SKM-1 (cell line): ENCODE results near the gene ALPI.
"Not testable (repeated sequence)": the region's sequence is repeated elsewhere in the genome, so short reads cannot be mapped to it uniquely, and the experiment has no call there.

Source experiments
- DNase-seq: peaks from one replicate; lab custom pipeline; 2025; ENCODE audit not compliant: unreplicated experiment; lab: John Stamatoyannopoulos, UW

The ALPI gene

DNA sequence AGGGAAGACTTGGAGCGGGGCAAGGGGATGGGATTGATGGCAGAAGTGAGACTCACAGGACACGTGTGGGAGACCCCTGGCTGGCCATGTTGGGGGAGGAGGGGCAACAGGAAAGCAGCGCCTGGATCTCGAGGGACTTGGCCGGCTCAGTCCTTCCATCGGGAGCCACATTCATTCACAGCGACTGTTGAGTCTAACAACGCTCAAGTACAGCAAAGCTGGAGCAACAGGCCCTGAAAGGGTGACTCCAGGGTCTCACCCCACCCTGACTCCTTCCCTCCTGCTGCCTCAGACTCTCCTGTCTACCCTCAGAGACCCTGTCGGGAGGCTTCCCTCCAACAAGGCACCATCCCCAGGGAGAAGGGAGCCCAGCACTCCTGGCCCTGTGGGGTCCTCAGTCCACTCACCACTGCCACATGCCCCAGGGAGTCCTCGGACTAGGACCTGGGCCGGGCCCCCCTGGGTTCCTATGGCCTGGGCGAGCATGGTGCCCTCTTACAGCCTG, 14.8 kb upstream of the ALPI start:
- DNase-seq, result no peak

DNA sequence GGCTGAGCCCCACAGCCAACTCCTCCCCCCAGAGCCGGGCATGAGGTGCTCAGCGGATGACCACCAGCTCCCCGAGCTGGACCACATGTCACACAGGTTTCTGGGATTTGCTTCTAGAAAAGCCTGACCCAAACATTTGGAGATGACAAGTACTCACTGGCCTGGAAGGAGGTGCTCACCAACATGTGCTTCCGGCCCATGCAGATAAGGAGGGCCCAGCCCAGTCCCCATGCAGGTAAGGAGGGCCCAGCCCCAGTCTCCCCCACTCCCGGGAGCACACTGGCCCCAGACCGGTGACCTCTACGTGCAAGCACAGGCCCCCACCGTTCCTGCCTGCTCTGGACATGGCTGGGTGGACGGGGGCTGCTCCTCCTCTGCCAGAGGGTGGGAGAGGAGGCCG, 14.0 kb upstream of the ALPI start:
- not testable (repeated sequence) for DNase-seq

DNA sequence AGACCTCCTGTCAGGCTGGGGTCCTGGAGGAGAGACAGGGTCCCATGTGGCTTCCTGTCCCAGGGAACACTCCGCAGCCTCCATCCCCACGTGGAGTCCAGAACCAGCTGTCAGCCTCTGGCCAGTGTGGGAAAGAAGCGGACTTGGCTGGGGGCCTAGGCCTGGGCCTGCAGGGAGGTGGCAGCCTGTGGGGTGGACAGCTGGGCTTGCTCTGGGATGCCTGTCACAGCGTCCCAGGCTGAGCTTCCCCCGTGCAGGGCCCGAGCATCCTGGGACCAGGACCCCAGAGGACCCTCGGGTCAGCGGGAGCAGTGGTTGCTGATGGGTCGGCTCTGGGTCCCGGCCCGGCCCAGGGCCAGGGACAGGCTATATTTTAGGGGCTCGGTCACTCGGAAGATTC, 13.5 kb upstream of the ALPI start:
- not testable (repeated sequence) for DNase-seq

DNA sequence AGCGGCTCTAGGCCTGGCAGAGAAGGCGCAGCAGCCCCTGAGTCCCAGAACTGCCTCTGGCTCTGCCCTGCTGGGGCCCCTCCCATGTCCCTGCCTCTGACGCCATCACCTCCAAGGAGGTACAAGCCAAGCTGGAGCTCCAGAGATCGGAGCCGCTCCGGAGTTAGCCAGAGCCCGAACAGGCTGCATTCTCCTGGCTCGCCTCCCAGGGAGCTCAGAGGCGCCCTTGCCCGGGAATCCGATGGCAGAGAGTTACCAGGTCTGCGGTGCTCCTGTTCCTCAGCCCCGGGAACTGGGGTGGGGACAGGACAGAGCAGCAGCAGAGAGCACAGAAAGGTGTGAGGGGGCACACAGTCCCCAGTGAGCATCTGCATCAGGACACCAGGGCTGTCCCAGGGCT, 12.9 kb upstream of the ALPI start:
- not testable (repeated sequence) for DNase-seq

DNA sequence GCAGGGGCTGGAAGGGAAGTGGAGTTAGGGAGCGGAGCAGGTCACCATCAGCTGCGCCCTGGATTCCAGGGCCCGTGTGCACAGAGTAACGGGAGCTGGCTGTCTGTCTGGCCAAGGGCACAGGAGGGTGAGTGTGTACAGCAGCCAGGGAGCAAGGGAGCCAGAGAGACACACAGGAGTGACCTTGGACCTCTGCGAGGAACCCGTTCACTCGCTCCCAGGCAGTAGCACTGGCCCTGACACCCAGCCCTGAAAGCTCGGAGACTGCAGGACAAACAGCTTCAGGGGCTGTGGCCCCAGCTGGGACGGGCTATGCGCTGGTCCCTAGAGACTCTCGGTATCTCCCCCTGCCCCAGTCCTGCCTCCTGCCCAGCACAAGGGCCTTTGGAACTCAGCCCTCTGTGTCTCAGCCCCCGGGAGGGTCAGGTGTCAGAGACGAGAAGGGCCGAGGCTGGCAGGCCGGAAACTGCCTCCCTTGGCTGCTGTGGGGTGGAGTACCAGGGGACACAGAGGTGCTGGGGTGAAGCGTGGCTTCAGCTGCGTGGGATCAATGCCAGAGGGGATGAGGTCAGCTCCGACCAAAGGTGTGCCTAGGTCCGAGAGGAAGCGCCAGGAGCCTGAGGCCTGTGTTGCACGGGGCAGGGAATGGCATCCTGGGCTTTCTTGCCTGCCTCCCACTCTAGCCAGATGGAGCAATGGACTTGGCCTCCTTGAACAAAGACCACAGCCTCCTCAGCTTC, 12.1 kb upstream of the ALPI start:
- DNase-seq, result not testable (repeated sequence)

DNA sequence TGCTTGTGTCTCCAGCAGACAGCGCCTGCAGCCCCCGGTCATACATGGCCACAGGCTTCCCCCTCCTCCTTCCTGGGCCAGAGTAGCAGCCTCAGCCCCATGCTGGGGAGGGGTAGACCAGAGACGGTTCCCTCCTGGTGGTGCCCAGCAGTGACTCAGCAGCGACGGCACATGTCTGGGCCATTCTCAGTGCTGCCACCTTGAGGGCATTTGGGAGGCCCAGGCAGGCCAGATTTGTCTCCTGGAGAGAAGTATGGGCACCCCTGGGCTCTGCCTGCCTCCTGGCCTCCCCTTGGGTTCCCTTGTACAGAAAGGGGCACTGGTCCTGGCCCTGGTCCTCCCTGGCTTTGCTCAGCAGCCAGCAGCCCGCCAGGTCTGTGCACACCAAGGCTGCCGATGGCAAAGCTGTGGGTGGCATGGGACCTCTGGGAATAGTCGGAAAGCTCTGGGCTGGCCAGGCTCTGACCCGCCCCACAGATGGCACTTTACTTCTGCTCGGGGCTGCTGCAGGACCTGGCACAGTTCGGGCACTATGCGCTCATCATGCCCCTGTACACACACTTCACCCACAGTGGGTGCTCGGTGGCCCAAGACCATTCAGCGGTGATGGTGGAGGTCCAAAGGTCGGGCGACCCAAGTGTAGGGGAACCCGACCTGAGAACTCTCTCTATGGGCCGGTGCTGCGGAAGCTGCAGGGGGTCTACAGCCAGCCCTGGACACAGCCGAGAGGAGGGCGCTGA, 11.4 kb upstream of the ALPI start:
- DNase-seq, result no peak

GRCh38 chr2:232445149-232445885, 10.6 kb upstream of the ALPI start:
- not testable (repeated sequence) for DNase-seq

DNA sequence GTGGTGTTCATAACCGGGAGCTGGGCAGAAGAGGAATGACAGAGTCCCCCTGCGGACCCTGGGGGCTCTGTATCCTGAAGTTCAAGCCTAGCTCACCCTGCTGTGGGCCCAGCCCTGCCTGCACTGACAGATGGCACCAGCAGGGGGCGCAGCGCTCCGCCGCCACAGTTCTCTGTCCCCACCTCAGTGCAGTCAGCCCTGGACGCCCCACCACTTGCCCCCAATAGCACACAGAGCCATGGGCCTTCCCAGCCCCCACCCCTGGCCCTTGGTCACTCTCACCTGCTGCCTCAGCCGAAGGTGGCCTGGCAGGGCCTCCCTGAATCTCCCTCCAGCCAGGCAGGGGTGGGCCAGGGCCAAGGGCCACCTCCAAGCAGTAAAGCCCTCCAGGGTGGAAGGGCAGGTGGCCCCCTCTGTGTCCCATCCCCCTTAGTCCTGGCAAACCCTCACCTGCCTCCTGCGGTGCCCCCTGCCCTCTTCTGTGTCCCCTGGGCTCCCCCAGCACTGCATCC, 9.6 kb upstream of the ALPI start:
- not testable (repeated sequence) for DNase-seq

GRCh38 chr2:232447091-232447620, 8.8 kb upstream of the ALPI start:
- DNase-seq, result no peak

DNA sequence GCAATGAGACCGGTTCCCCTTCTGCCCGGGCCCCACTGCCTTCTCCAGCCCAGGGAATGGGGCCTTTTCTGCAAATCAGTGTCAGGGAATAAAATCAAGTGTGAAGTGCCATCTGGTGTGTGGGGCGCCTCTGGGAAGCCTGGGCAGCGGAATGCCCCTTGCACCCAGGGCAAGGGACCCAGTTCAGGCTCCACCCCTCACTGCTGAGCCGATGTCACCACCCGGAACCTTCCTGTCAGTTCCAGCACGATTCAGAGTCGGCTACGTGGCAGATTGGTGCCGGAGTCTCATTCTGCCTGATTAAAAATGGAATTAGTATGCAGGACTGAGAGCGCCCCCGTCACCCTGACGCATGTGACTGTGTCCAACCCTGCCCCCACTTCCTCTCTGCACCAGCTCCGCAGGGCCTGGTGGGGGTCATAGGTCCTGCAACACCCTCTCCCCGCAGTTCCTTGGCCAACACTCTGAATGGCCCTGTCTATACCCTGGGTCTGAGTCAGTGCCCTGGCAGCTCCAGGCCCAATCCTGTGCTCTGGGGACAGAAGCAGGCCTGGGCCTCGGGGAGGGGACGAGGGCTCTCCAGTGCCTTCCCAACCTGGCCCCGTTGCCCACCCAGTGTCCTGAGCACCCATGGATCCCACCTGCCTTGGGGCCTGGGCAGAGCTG, 8.2 kb upstream of the ALPI start:
- no peak for DNase-seq

DNA sequence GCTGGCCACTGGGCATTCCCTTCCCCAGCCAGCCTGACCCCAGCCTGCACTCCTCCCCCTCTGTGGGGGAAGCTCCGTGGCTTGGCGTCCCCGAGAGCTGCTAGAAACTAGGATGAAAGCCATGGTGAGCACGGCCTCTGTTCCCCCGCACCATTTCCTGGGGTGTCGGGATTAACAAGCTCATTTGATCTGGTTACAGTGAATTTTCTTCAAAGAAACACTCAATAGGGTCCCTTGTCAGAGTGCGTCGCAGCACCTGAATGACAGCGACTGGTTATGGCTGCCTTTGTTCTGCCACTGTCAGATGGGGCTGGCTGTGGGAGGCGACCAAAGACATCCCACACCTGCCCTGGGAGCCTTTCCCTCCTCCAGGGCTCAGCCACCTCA, 7.7 kb upstream of the ALPI start:
- DNase-seq, result no peak

- no peak for DNase-seq
Measured at GRCh38 chr2:232449964-232450363, 6.0 kb upstream of the ALPI start.

GRCh38 chr2:232451645-232452044, 4.3 kb upstream of the ALPI start:
- DNase-seq, result not testable (repeated sequence)

GRCh38 chr2:232454630-232455029, 1.3 kb upstream of the ALPI start:
- no peak for DNase-seq

DNA sequence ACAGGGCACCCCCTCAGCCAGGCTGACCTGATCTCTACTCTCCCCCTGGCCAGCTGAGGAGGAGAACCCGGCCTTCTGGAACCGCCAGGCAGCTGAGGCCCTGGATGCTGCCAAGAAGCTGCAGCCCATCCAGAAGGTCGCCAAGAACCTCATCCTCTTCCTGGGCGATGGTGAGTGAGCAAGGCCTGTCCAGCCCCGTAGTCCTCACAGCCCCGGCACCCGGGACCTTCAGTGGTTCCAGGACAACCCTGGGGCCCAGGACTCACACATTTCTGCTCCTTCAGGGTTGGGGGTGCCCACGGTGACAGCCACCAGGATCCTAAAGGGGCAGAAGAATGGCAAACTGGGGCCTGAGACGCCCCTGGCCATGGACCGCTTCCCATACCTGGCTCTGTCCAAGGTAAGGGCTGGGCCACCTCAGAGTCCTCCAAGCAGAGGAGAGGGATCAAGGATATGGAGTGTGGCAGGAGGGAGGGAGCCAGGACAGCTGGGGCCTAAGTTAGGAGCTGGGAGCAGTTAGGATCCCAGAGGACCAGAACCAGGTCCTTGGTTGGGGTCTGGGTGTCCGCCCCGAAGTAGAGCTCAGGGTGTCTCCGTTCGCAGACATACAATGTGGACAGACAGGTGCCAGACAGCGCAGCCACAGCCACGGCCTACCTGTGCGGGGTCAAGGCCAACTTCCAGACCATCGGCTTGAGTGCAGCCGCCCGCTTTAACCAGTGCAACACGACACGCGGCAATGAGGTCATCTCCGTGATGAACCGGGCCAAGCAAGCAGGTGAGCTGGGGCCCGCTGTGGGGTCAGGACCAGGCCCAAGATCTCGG, 555 bp downstream of the ALPI start:
- no peak for DNase-seq

DNA sequence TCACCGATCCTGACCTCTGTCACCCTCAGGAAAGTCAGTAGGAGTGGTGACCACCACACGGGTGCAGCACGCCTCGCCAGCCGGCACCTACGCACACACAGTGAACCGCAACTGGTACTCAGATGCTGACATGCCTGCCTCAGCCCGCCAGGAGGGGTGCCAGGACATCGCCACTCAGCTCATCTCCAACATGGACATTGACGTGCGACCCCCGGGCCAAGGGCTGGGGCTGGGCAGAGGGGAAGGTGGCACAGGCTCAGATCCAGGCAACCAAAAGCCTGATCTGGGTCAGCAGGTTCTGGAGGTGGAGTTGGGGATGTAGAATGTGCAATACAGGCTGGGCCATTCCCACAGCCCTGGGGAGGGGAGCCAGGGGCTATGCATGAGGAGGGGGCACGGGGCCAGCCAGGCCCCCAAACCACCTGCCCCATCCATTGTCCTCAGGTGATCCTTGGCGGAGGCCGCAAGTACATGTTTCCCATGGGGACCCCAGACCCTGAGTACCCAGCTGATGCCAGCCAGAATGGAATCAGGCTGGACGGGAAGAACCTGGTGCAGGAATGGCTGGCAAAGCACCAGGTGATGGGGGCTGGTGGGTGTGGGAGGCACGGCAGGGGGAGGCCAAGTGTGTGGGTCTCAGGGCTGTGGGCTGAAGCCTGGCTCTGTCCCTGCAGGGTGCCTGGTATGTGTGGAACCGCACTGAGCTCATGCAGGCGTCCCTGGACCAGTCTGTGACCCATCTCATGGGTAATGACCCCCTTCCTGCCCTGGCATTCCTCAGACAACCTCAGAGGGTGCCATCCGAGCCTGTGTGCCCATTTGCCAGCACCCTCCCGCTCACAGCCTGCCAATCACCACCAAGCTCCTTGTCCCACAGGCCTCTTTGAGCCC, 1.4 kb downstream of the ALPI start:
- DNase-seq, result no peak

DNA sequence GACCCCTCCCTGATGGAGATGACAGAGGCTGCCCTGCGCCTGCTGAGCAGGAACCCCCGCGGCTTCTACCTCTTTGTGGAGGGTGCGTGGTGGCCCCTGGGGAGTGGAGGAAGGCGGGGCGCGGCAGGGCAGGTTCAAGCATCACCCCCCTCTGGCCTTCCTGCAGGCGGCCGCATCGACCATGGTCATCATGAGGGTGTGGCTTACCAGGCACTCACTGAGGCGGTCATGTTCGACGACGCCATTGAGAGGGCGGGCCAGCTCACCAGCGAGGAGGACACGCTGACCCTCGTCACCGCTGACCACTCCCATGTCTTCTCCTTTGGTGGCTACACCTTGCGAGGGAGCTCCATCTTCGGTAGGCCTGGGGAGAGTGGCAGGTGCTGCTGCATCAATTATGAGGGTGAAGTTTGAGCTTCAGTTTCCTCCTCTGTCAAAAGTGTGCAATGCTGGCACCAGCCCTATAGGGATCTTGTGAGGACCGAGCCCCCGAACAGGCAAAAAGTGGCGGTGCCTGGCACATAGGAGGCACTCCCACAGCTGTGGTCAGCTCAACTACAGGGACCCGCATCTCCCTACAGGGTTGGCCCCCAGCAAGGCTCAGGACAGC, 2.2 kb downstream of the ALPI start:
- no peak for DNase-seq

DNA sequence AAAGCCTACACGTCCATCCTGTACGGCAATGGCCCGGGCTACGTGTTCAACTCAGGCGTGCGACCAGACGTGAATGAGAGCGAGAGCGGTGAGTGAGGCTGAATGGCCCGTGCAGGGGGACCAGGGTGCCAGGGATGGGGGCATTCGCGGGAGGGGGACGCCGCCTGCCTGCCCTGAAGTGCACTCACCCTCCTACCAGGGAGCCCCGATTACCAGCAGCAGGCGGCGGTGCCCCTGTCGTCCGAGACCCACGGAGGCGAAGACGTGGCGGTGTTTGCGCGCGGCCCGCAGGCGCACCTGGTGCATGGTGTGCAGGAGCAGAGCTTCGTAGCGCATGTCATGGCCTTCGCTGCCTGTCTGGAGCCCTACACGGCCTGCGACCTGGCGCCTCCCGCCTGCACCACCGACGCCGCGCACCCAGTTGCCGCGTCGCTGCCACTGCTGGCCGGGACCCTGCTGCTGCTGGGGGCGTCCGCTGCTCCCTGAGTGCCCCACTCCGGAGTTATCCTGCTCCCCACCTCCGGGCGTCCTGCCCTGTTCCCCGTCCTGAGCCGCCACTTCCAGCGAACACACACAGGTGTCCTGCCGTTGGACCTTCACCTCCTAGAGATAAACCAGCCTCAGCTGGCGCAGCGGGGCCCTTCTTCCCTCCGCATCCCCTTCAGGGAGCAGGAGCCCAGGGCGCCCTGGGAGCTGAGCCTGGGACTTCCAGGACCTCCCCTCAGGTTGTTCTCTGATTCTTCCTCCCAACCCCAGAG, 2.9 kb downstream of the ALPI start:
- DNase-seq, result no peak
